Cardiac septum (tissue), 1 donor: ENCODE data around the gene TMEM30A. TPM values are rescaled to one million over a fixed set of nuclear protein-coding genes. Genes with fewer than 3 reads are reported as not detected.

Source experiments
- DNase-seq: peaks from one replicate; pipeline ENCODE4 v3.0.0-alpha.2; 2020; ENCODE audit warnings: low spot score
- intact Hi-C: fragments of 100-400 bp; cut with DNase I; formaldehyde crosslinking; loops from one replicate; pipeline ENCODE4 v1.14.0; 2022
- total RNA-seq: library from RNA; stranded (reverse); fragmentation: NEBNext Ultra II Directional; extraction: Animal tissue kit (Norgen Biotek cat#: 25700); gene quantifications from one replicate; pipeline ENCODE4 v1.2.1, GENCODE V29; 2021
- donor health status: DM: no; HTN: no; CAD: no.

TMEM30A gene
- total RNA-seq, 1 donor from 2014 or later: 57.4 TPM

DNA sequence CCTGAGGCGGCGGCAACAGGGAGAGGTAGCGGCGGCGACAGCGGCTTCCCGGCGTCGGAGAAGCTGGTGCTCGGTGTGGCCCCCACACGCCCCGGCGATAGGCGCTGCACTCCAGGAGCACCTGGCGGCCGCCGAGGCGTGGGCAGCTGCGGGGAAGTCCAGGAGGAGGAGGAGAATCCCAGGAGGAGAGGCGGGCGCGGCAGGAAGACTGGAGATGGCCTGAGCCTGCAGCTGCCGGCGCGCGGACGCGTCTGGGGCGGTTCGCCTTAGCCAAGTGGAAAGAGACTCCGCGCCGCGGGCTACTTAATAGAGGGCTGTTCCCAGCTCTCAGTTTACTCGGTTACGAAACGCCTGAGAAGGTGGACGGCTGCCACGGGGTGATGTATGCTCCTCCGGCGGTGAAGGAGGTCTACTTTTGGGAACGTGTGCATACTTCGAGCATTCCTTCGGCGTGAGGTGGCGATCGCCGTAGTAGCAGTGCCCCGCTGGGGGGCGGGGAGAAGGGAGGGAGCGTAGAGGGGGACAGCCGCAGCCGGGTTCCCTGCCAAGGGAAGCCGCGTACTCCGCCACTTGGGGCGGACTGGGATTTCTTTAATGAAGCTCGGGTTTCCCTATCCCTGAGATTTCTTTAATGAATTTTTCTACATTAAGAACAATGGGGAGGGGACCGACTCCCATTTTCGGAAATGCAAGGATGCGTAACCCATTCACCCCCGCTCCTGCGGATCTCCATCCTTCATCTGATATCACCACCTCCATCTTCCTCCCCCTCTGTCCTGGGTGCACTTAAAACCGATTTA is 78.6 kb downstream of the TMEM30A start, which contains the start of gene COL12A1:
Gene COL12A1, minus strand, starts transcription at position 278 of the 800 bp plus-strand sequence. CDS start 3,261 bp downstream, outside the sequence.
- DNase-seq: peak; percentile 91
- intact Hi-C loops: loop anchor here (5.0 to 10.0 kb wide), 9 partner anchors 381 to 1349 kb away; no protein-coding TSS in a partner anchor

DNA sequence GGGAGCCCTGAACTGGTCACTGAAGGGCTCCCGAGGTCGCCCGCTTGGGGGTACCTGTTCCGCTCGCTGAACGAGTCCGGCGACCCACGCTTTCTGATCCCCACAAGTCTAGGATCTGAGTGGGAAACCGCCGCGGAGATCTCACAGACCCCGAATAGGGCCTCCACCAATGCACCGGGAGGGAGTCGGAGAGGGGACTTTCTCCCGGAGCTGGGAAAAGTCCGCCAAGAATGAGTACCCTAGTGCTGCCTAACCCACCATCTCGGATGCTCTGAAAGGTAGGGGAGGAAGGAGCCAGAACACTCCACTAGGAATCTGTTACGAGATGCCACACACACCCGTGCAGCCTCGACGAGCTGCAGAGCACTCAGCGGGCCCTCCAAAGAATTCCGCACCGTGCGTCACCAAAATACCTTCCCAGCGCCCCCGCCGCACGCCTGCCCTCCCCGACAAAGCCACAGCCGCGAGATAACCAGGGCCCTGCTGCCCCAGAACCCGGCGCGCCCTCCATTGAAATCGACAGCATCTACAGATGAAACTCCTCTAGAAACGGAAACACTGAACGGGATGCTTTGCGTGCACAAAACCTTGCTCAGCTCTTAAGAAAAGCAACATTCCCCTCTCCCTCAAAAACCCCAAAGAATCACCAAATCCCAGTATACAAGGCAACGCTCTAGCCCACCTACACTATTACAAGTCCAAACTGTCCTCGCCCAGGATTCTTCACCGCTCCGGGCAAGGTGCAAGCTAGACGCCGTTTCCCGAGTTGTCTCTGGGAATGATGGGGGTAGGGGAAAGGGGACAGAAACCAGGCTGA is 79.4 kb downstream of the TMEM30A start:
- intact Hi-C loops: loop anchor here (5.0 to 10.0 kb wide), 10 partner anchors 108 to 1348 kb away; no protein-coding TSS in a partner anchor
- no peak for DNase-seq

DNA sequence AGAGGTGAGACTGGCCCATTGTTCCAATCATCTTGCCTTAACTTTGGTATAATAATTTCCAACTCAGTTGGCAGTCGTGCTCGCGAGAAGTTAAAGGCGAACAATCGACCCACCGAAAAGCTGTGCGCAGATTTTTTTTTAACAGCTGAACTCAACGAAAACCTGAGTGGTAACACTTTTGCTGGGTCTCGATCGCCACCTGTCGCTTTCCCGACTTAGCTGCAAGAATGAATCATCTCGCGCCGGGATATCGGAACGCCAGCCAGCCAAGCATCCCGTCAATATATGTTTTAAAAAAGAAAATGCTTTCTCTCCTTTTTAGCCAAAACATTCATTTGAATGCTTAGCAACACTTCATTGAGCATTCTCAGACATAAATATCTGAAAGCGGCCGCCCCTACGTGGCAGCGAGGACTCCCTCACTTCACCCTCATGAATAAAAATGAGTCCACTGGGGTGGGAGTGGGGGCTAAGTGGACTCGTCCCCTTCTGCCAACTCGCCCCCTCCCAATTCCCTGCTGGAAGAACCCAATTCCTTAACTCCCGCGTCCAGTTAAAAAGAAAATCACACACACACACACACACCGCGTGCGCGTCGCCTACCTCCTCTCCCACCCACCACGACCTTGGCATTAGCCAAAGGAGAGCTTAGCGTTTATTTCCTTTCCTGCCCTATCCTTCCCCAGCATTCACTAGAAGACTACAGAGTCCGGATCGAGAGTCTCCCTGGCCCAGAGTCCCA is 80.2 kb downstream of the TMEM30A start:
- peak; percentile 82 for DNase-seq
- intact Hi-C loops: loop anchor here (5.0 to 10.0 kb wide), 6 partner anchors 107 to 920 kb away; no protein-coding TSS in a partner anchor

DNA sequence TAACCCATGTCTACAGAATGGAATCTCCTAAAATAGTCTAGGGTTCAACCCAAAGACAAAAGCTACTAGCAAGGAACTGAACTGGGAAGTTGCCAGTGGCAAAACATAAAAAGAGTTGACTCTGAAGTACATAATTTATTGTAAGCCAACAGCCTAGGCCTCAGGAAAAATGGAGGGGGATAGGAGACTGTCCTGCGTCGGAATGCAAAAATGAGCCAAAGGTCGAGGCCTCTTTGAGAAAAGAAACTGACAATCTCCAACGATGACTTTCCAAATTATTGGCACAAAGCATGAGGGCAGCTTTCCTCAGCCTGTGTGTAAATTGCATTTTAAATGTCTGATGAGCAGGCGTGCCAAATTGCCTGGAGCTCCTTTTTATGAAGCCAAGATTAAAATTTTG is 80.9 kb downstream of the TMEM30A start:
- no peak for DNase-seq
- intact Hi-C loops: loop anchor here (5.0 to 10.0 kb wide), 6 partner anchors 106 to 919 kb away; no protein-coding TSS in a partner anchor

Other genes with a start within 250 kb of the TMEM30A start
- gene COL12A1, start 78.7 kb downstream of the TMEM30A start, total RNA-seq: 40.3 TPM
- 890 TPM for gene COX7A2, start 41.0 kb downstream of the TMEM30A start, total RNA-seq
- gene FILIP1, start 209.0 kb upstream of the TMEM30A start, total RNA-seq: 183 TPM